ENCODE measurements around the gene PTPRE. TPM values are rescaled to one million over a fixed set of nuclear protein-coding genes. Genes with fewer than 3 reads are reported as not detected.

PTPRE gene
- total RNA-seq, 1 experiment from 2014 or later, result 12.3 TPM

DNA sequence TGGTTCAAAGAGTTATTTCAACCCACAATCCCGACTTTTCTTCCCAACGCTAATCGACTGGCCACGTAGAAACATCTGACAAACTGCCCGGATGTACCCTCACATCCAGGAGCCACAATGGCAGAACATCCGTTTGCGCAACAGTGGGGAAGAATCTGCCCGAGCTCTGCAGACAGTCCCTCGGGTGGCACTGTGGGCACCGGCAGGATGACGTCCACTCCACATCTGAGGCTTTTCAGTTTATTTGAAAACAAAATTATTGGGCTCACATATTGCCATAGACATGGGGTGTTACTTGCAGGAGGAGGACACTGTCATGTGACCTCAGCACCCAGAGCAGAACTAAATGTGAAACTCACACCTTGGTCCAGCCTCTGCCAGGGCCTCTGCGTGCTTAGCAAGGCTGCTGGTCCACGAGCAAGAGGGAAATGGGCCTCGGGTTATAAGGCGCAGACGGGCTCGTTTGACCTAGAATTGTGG, 135.3 kb downstream of the PTPRE start (continued):
- TF ChIP-seq YY1 (IDR thresholded peaks at IDR 0.05; ENCODE audit: extremely low read depth, insufficient replicate concordance, low read depth, low read length) (no peak), POLR2AphosphoS5 (IDR thresholded peaks at IDR 0.05; ENCODE audit: low read depth, low read length) (no peak), SP1 (IDR thresholded peaks at IDR 0.05; ENCODE audit: low read depth) (no peak), RAD21 (IDR thresholded peaks at IDR 0.05; ENCODE audit: low read depth) (no peak)

DNA sequence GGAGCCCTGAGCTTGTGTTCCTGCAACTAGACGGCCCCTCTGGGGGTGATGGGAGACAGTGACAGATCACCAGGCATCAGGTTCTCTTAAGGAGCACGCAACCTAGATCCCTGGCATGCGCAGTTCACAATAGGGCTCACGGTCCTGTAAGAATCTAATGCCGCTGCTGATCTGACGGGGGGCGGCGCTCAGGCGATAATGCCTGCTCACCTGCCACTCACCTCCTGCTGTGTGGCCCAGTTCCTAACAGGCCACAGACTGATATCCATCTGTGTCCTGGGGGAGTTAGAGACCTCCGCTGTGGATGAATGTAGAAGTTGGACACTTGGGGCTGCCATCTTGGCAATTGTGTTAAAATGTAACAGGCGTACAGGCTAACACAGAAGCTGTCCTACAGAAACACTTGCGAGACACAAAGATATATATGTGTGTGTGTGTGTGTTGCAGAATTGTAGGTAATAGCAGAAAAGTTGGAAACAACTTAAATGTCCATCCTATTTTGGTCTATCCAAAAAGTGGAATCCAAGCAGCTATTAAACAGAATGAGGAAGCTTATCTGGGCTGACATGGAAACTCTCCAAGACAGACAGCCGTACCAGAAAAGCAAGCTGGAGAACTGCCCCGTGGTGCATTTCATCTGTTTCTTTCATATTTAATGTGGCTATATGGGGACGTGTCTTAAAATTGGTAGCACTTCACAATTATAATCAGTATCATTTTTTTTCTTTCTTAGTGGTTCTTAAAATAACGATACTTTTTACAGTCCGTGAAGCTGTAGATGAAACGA, 136.5 kb downstream of the PTPRE start:
- RAD21 ChIA-PET (ENCODE audit: low non-redundant PET in 1 of 2, low total read pairs in 2 of 2, uncharacterized antibody in 2 of 2, unreplicated experiment in 2 of 2), result no interaction called here
- POLR2A ChIA-PET, result no interaction called here
- CTCF ChIA-PET, result interaction anchor here (2.0 kb wide), 1 partner anchor 8 kb away, joined by 12 read pairs; no protein-coding TSS in a partner anchor

More for the DNA sequence above, 136.5 kb downstream of the PTPRE start:
- peaks cover 10 to 23% of the 10 kb centered on the region in 2 experiments; a peak in 3 of 4 replicates for H3K4me1 ChIP-seq (ENCODE audit: control insufficient read depth in 1 of 2, insufficient read depth in 2 of 2, low read length in 2 of 2)
- no peak for DNase-seq (ENCODE audit: low read depth, low spot score)
- no peak overlapping the region for H3K9ac ChIP-seq (ENCODE audit: low read length)
- H3K4me3 ChIP-seq (replicated peaks in 1 of 2; ENCODE audit: low read depth in 1 of 2, low read length in 2 of 2), result no peak overlapping the region
- H3K27ac ChIP-seq (ENCODE audit: low read depth, low read length), result no peak overlapping the region
- ATAC-seq, result no peak
- no peaks in the 10 kb centered on the region for H3K79me2 ChIP-seq (ENCODE audit: insufficient read depth, low read length)
- no peak for TF ChIP-seq YY1 (IDR thresholded peaks at IDR 0.05; ENCODE audit: extremely low read depth, insufficient replicate concordance, low read depth, low read length)
- TF ChIP-seq, protein P1, sequence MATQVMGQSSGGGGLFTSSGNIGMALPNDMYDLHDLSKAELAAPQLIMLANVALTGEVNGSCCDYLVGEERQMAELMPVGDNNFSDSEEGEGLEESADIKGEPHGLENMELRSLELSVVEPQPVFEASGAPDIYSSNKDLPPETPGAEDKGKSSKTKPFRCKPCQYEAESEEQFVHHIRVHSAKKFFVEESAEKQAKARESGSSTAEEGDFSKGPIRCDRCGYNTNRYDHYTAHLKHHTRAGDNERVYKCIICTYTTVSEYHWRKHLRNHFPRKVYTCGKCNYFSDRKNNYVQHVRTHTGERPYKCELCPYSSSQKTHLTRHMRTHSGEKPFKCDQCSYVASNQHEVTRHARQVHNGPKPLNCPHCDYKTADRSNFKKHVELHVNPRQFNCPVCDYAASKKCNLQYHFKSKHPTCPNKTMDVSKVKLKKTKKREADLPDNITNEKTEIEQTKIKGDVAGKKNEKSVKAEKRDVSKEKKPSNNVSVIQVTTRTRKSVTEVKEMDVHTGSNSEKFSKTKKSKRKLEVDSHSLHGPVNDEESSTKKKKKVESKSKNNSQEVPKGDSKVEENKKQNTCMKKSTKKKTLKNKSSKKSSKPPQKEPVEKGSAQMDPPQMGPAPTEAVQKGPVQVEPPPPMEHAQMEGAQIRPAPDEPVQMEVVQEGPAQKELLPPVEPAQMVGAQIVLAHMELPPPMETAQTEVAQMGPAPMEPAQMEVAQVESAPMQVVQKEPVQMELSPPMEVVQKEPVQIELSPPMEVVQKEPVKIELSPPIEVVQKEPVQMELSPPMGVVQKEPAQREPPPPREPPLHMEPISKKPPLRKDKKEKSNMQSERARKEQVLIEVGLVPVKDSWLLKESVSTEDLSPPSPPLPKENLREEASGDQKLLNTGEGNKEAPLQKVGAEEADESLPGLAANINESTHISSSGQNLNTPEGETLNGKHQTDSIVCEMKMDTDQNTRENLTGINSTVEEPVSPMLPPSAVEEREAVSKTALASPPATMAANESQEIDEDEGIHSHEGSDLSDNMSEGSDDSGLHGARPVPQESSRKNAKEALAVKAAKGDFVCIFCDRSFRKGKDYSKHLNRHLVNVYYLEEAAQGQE (IDR thresholded peaks at IDR 0.05; ENCODE audit: low read depth), result no peak
- TF ChIP-seq, protein P2, sequence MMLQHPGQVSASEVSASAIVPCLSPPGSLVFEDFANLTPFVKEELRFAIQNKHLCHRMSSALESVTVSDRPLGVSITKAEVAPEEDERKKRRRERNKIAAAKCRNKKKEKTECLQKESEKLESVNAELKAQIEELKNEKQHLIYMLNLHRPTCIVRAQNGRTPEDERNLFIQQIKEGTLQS (IDR thresholded peaks at IDR 0.05), result no peak
- no peak for TF ChIP-seq RAD21 (IDR thresholded peaks at IDR 0.05; ENCODE audit: low read depth)
- no peak for TF ChIP-seq CEBPB (IDR thresholded peaks at IDR 0.05; ENCODE audit: low read depth)
- TF ChIP-seq EGR1 (IDR thresholded peaks at IDR 0.05; ENCODE audit: low read depth), result no peak
- TF ChIP-seq POLR2A (IDR thresholded peaks at IDR 0.05; ENCODE audit: borderline replicate concordance, extremely low read depth, insufficient read depth, insufficient read length), result no peak
- no peak for TF ChIP-seq TCF7L2 (IDR thresholded peaks at IDR 0.05; ENCODE audit: borderline replicate concordance, extremely low read depth, insufficient read depth, insufficient read length)
- H4K20me1 ChIP-seq (ENCODE audit: insufficient read depth), result no peaks in the 10 kb centered on the region
- no peak overlapping the region for H3K4me2 ChIP-seq (ENCODE audit: low read length)
- H2AFZ ChIP-seq (ENCODE audit: low read depth, low read length, poor library complexity, severe bottlenecking), result no peak overlapping the region
- H3K27me3 ChIP-seq (ENCODE audit: insufficient read depth, low read length), result no peaks in the 10 kb centered on the region
- BruUV-seq (replicated peaks), result no TSS peak
- no peaks in the 10 kb centered on the region for H3K9me3 ChIP-seq (ENCODE audit: control insufficient read depth in 1 of 2, insufficient read depth in 1 of 2, low read depth in 1 of 2, low read length in 2 of 2)
- H3K36me3 ChIP-seq (ENCODE audit: control insufficient read depth in 1 of 2, insufficient read depth in 2 of 2, low read length in 2 of 2), result no peaks in the 10 kb centered on the region
- intact Hi-C loops (cut with micrococcal nuclease), result no loop called here
- no peaks in the 10 kb centered on the region for H3K9me2 ChIP-seq (ENCODE audit: insufficient read depth)

Measured in HCT116 (cell line).